Lung (tissue), 12 donors: ENCODE data around the gene EPB41. TPM values are rescaled to one million over a fixed set of nuclear protein-coding genes. Genes with fewer than 3 reads are reported as not detected.
"Not testable (repeated sequence)": the region's sequence is repeated elsewhere in the genome, so short reads cannot be mapped to it uniquely, and the experiment has no call there.

ENCODE experiments used
- ATAC-seq: fragments of 200-7000 bp; cut with Tn5 transposase; one replicate; pipeline ENCODE4 v1.9.1; 2020; ENCODE audit warnings: moderate number of reproducible peaks; ENCODE audit not compliant: insufficient read depth, low FRiP score
- DNase-seq, 3 donors: peaks; one replicate each; pipeline ENCODE4 v3.0.0-alpha.2; 2013 to 2017
- H3K27ac ChIP-seq, 2 donors: one replicate each; pipeline ENCODE4 v1.5.1; 2013; ENCODE audit warnings: mild to moderate bottlenecking in 2 of 2, moderate library complexity in 2 of 2, control low read depth in 1 of 2, inconsistent platforms in 1 of 2, low read depth in 1 of 2, low read length in 1 of 2
- H3K27me3 ChIP-seq, 3 donors: one replicate each; pipeline ENCODE4 v1.5.1; 2013; ENCODE audit warnings: low read length in 2 of 3; ENCODE audit not compliant: control insufficient read depth in 3 of 3, insufficient read depth in 3 of 3
- H3K36me3 ChIP-seq, 4 donors: one replicate each; pipeline ENCODE4 v1.5.1; 2013; ENCODE audit warnings: low read length in 4 of 4, mild to moderate bottlenecking in 1 of 4, moderate library complexity in 1 of 4; ENCODE audit not compliant: control insufficient read depth in 4 of 4, insufficient read depth in 4 of 4
- H3K4me1 ChIP-seq, 5 donors: one replicate each; pipeline ENCODE4 v1.5.1; 2013; ENCODE audit warnings: low read length in 5 of 5, mild to moderate bottlenecking in 2 of 5, moderate library complexity in 1 of 5; ENCODE audit not compliant: control insufficient read depth in 5 of 5, insufficient read depth in 5 of 5
- H3K4me3 ChIP-seq: one replicate; pipeline ENCODE4 v1.5.1; 2013; ENCODE audit warnings: mild to moderate bottlenecking, control low read depth, moderate library complexity
- H3K9ac ChIP-seq, 2 donors: one replicate each; pipeline ENCODE4 v1.5.1; 2013; ENCODE audit warnings: low read length in 2 of 2, control low read depth in 1 of 2; ENCODE audit not compliant: insufficient read depth in 1 of 2
- H3K9me3 ChIP-seq, 4 donors: one replicate each; pipeline ENCODE4 v1.5.1; 2013; ENCODE audit warnings: low read length in 3 of 4, mild to moderate bottlenecking in 1 of 4, moderate library complexity in 1 of 4; ENCODE audit not compliant: control insufficient read depth in 4 of 4, insufficient read depth in 3 of 4
- WGBS, 2 donors: extraction: QIAGEN DNeasy Blood & Tissue Kit; methylation state at CpG; one replicate each; pipeline ENCODE4 v1.1.7; 2013; 5-methylcytosine and 5-hydroxymethylcytosine counted together
- polyA plus RNA-seq, 2 donors: library from polyadenylated mRNA; stranded (reverse); fragments of 200-250 nt; gene quantifications; one replicate each; pipeline ENCODE4 v1.2.1, GENCODE V29; 2013
- total RNA-seq, 2 donors: library from RNA; depleted of rRNA in 1 of 2; stranded (reverse); fragments of >200 nt in 1 of 2; gene quantifications; one replicate each; pipeline ENCODE4 v1.2.1, GENCODE V29; 2014 to 2021
- TF ChIP-seq, protein P1 (sequence below): IDR thresholded peaks from 2 replicates; pipeline ENCODE4 v1.5.1; 2012; ENCODE audit warnings: mild to moderate bottlenecking; ENCODE audit errors: control extremely low read depth, extremely low read depth
- donor health status: control.
- donor health status: control.
- donor health status: Bipolar disorder and iron deficiency.
- donor health status: healthy.
- donor health status: DM: yes; HTN: yes; CAD: no.

Gene EPB41
- total and polyA plus RNA-seq, 4 donors: 10.4 to 69.0 (median 33.3) TPM

GRCh38 chr1:29105822-29106221, 191.5 kb downstream of the EPB41 start:
- Histone ChIP-seq H3K4me1 (no peaks in the 10 kb centered on the region), H3K27ac (no peak overlapping the region), H3K4me3 (no peak overlapping the region), H3K27me3 (no peaks in the 10 kb centered on the region), H3K9me3 (no peaks in the 10 kb centered on the region), H3K36me3 (peaks cover 0 to 11% (median 3%) of the 10 kb centered on the region in 4 donors), H3K9ac (no peak overlapping the region)
- TF ChIP-seq, protein P1, sequence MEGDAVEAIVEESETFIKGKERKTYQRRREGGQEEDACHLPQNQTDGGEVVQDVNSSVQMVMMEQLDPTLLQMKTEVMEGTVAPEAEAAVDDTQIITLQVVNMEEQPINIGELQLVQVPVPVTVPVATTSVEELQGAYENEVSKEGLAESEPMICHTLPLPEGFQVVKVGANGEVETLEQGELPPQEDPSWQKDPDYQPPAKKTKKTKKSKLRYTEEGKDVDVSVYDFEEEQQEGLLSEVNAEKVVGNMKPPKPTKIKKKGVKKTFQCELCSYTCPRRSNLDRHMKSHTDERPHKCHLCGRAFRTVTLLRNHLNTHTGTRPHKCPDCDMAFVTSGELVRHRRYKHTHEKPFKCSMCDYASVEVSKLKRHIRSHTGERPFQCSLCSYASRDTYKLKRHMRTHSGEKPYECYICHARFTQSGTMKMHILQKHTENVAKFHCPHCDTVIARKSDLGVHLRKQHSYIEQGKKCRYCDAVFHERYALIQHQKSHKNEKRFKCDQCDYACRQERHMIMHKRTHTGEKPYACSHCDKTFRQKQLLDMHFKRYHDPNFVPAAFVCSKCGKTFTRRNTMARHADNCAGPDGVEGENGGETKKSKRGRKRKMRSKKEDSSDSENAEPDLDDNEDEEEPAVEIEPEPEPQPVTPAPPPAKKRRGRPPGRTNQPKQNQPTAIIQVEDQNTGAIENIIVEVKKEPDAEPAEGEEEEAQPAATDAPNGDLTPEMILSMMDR: no peak
- DNase-seq (no peak), ATAC-seq (no peak)
- WGBS, 2 donors: 78 to 88% methylated on average over 6 of the region's 6 CpGs

- WGBS, 2 donors: 94 to 96% methylated on average over 6 of the region's 6 CpGs
- H3K4me1 ChIP-seq, DNase-seq, ATAC-seq, H3K4me3 ChIP-seq, H3K9me3 ChIP-seq, H3K27ac ChIP-seq, H3K9ac ChIP-seq, H3K27me3 ChIP-seq: not testable (repeated sequence)
- H3K36me3 ChIP-seq: peaks cover 0 to 11% (median 3%) of the 10 kb centered on the region in 4 donors
These were observed 193.7 kb downstream of the EPB41 start for GRCh38 chr1:29108041-29108440.

- WGBS, 2 donors: 91 to 93% methylated on average over 7 of the region's 7 CpGs
- TF ChIP-seq, protein P1: no peak
- DNase-seq (no peak), ATAC-seq (no peak)
- no peaks in the 10 kb centered on the region for H3K9me3 ChIP-seq
- H3K27me3 ChIP-seq: no peaks in the 10 kb centered on the region
- no peak overlapping the region for H3K9ac ChIP-seq
- H3K4me3 ChIP-seq: no peak overlapping the region
- H3K4me1 ChIP-seq: no peaks in the 10 kb centered on the region
- peaks cover 0 to 35% (median 5%) of the 10 kb centered on the region in 4 donors for H3K36me3 ChIP-seq
- H3K27ac ChIP-seq: no peak overlapping the region
These were observed 198.5 kb downstream of the EPB41 start for GRCh38 chr1:29112705-29113412.

GRCh38 chr1:29113413-29114117, 199.2 kb downstream of the EPB41 start:
- Histone ChIP-seq H3K9ac (no peak overlapping the region), H3K4me3 (no peak overlapping the region), H3K27me3 (no peaks in the 10 kb centered on the region), H3K9me3 (no peaks in the 10 kb centered on the region), H3K36me3 (peaks cover 0 to 38% (median 6%) of the 10 kb centered on the region in 4 donors), H3K27ac (no peak overlapping the region), H3K4me1 (peaks cover 0 to 2% (median 0%) of the 10 kb centered on the region in 5 donors)
- TF ChIP-seq, protein P1: no peak
- DNase-seq (no peak), ATAC-seq (no peak)
- 72 to 87% methylated on average over 6 of the region's 6 CpGs for WGBS, 2 donors
